ENCODE measurements around the gene TRIM26. TPM values are rescaled to one million over a fixed set of nuclear protein-coding genes. Genes with fewer than 3 reads are reported as not detected.
"Not testable (repeated sequence)": the region's sequence is repeated elsewhere in the genome, so short reads cannot be mapped to it uniquely, and the experiment has no call there.

The TRIM26 gene
- total RNA-seq, 1 experiment from 2014 or later = 56.4 TPM

- Histone ChIP-seq H3K4me1 (replicated peaks) (peaks cover 18% of the 10 kb centered on the region), H3K27me3 (replicated peaks) (no peaks in the 10 kb centered on the region), H3K4me3 (no peak overlapping the region), H3K27ac (no peak overlapping the region), H3K9me3 (replicated peaks) (no peaks in the 10 kb centered on the region), H3K36me3 (no peaks in the 10 kb centered on the region)
- no peak for DNase-seq (ENCODE audit: low read depth in 1 of 2, low spot score in 2 of 2)
Observed at GRCh38 chr6:30150671-30151395, 62.4 kb downstream of the TRIM26 start.

- Histone ChIP-seq H3K9me3 (replicated peaks) (no peaks in the 10 kb centered on the region), H3K4me3 (no peak overlapping the region), H3K4me1 (replicated peaks) (peaks cover 10% of the 10 kb centered on the region), H3K36me3 (no peaks in the 10 kb centered on the region), H3K27ac (no peak overlapping the region), H3K27me3 (replicated peaks) (peaks cover 6% of the 10 kb centered on the region; the same call in 1 of the 2 replicates)
- DNase-seq (ENCODE audit: low read depth in 1 of 2, low spot score in 2 of 2) = no peak
Observed at GRCh38 chr6:30149858-30150550, 63.2 kb downstream of the TRIM26 start.

DNA sequence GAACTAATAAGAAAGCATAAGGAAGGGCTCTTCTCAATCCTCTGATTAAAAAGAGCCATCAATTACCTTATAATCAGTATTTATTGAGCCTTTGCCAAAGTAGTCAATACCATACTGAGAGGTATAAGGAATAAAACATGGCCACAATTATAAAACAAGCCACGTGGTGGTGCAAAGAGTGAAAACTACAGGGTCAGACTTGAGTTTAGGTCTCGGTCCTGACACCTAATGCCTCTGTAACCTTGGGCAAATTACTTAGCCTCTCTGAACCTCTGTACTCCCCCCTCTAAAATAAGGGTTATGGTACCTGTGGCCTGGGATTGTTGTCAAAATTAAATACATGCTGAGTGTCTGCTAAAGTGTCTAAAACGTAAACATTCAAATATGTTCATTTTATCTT lies 64.0 kb downstream of the TRIM26 start:
- Histone ChIP-seq H3K4me3 (no peak overlapping the region), H3K36me3 (no peaks in the 10 kb centered on the region), H3K27ac (no peak overlapping the region), H3K9me3 (replicated peaks) (no peaks in the 10 kb centered on the region), H3K4me1 (replicated peaks) (peaks cover 2% of the 10 kb centered on the region), H3K27me3 (replicated peaks) (peaks cover 14% of the 10 kb centered on the region; the same call in 1 of the 2 replicates)
- DNase-seq (ENCODE audit: low read depth in 1 of 2, low spot score in 2 of 2) = no peak

DNA sequence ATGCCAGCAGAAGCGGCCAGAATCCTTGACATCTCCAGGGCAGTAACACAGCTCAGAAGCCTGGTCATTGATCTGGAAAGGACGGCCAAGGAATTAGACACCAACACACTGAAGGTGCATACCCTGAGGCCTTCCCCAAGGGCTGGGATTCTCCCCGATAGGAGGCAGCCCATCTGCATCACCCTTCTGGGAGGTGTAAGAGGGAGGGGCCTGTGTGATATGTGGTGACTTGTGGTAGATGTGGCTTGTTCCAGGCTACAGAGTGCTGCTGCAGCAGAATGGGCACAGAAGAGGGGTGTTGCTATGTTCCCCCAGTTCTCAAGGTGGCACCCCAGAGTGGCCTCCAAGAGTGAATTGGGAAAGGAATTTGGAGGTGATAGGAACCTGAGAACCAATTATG lies 66.1 kb downstream of the TRIM26 start:
- DNase-seq (ENCODE audit: low read depth in 1 of 2, low spot score in 2 of 2) = no peak
- Histone ChIP-seq H3K9me3 (replicated peaks) (no peaks in the 10 kb centered on the region), H3K36me3 (no peaks in the 10 kb centered on the region), H3K27ac (no peak overlapping the region), H3K4me3 (no peak overlapping the region), H3K4me1 (replicated peaks) (no peaks in the 10 kb centered on the region), H3K27me3 (replicated peaks) (peaks cover 25% of the 10 kb centered on the region)

DNA sequence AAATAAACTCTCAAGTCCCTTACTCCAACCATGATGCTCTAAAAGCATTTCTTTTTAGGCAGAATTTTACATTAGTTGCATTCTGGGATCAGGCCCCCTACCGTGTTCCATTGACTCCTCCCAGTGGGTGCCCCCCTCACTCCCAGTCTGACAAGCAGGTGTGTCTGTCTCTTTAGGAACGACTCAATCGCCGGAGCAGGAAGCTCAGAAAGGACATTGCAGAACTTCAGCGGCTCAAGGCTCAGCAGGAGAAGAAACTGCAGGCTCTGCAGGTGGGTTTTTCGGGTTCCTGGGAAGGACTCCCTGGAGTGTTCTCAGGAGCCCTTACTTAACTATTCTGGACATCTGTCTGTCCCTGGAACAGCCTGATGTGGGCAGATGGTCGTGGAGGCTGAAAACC lies 67.4 kb downstream of the TRIM26 start:
- Histone ChIP-seq H3K27me3 (replicated peaks) (peaks cover 32% of the 10 kb centered on the region), H3K36me3 (no peaks in the 10 kb centered on the region), H3K9me3 (replicated peaks) (no peaks in the 10 kb centered on the region), H3K4me1 (replicated peaks) (no peaks in the 10 kb centered on the region), H3K4me3 (no peak overlapping the region), H3K27ac (no peak overlapping the region)
- no peak for DNase-seq (ENCODE audit: low read depth in 1 of 2, low spot score in 2 of 2)

GRCh38 chr6:30144811-30145210 lies 68.4 kb downstream of the TRIM26 start:
- H3K27me3 ChIP-seq (replicated peaks) = peaks cover 32% of the 10 kb centered on the region
- no peak overlapping the region for H3K4me3 ChIP-seq
- no peaks in the 10 kb centered on the region for H3K9me3 ChIP-seq (replicated peaks)
- no peak overlapping the region for H3K27ac ChIP-seq
- no peaks in the 10 kb centered on the region for H3K36me3 ChIP-seq
- no peaks in the 10 kb centered on the region for H3K4me1 ChIP-seq (replicated peaks)
- no peak for DNase-seq (ENCODE audit: low read depth in 1 of 2, low spot score in 2 of 2)

GRCh38 chr6:30143780-30144179 lies 69.4 kb downstream of the TRIM26 start:
- no peak for DNase-seq (ENCODE audit: low read depth in 1 of 2, low spot score in 2 of 2)
- H3K27ac ChIP-seq = no peak overlapping the region
- no peaks in the 10 kb centered on the region for H3K4me1 ChIP-seq (replicated peaks)
- no peaks in the 10 kb centered on the region for H3K9me3 ChIP-seq (replicated peaks)
- H3K4me3 ChIP-seq = no peak overlapping the region
- no peaks in the 10 kb centered on the region for H3K36me3 ChIP-seq
- H3K27me3 ChIP-seq (replicated peaks) = peaks cover 32% of the 10 kb centered on the region

DNA sequence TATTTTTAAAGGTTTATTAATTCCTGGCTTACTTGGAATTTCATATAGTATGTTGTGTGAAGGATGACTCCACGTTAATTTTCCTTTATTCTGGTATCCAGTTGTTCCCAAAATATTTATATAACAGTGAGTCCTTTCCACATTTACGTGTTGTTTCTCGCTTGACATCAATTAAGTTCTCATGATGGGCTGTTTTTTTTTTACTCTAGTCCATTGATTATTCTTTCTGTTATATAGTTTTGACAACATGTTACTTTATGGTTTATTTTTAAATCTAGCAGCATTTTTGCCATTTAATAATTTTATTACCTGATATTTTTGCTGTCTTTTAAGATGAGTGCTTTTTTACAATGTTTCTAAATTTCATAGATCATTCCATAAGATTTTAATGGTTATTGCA lies 70.5 kb downstream of the TRIM26 start:
- H3K9me3 ChIP-seq (replicated peaks) = no peaks in the 10 kb centered on the region
- H3K27me3 ChIP-seq (replicated peaks) = peaks cover 36% of the 10 kb centered on the region
- DNase-seq (ENCODE audit: low read depth in 1 of 2, low spot score in 2 of 2) = no peak

GRCh38 chr6:30140240-30140639 lies 73.0 kb downstream of the TRIM26 start:
- H3K27me3 ChIP-seq (replicated peaks) = peaks cover 44% of the 10 kb centered on the region
- H3K27ac ChIP-seq; H3K36me3 ChIP-seq; H3K4me1 ChIP-seq (replicated peaks); H3K9me3 ChIP-seq (replicated peaks); H3K4me3 ChIP-seq; DNase-seq (ENCODE audit: low read depth in 1 of 2, low spot score in 2 of 2): not testable (repeated sequence)

More for the DNA sequence above, 70.5 kb downstream of the TRIM26 start:
- H3K36me3 ChIP-seq = no peaks in the 10 kb centered on the region
- H3K4me3 ChIP-seq = no peak overlapping the region
- no peak overlapping the region for H3K27ac ChIP-seq
- H3K4me1 ChIP-seq (replicated peaks) = no peaks in the 10 kb centered on the region

DNA sequence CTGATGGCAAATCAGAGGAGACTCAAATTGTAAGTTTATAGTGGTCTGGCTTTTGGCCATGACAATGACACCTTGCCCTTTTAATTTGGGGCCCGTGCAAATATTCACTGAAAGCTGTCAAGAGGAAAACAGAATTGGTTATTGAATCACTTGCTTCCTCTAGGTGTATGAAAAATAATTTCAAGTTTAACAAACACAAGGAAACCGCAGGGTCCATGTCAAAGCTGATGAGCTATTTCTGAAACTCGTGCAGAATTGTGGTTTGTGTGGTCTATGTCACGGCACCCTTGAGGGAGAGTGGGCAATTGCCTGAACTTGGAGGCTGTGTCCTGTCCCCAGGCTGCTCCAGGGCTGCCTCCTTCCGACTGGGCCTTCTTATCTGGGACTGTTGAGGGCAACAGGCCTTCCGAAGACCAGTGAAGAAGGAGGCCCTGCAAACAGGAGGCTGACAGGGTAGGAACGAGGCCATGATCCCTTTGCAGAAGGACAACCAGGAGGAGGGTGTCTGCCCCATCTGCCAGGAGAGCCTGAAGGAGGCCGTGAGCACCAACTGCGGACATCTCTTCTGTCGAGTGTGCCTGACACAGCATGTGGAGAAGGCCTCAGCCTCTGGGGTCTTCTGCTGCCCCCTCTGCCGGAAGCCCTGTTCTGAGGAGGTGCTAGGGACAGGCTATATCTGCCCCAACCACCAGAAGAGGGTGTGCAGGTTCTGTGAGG lies 76.5 kb downstream of the TRIM26 start:
- peaks cover 39% of the 10 kb centered on the region for H3K27me3 ChIP-seq (replicated peaks)
- H3K27ac ChIP-seq = no peak overlapping the region
- H3K4me1 ChIP-seq (replicated peaks) = no peaks in the 10 kb centered on the region
- DNase-seq (ENCODE audit: low read depth in 1 of 2, low spot score in 2 of 2) = no peak
- no peaks in the 10 kb centered on the region for H3K36me3 ChIP-seq
- H3K4me3 ChIP-seq = no peak overlapping the region
- H3K9me3 ChIP-seq (replicated peaks) = no peaks in the 10 kb centered on the region; the same call in 1 of the 2 replicates

GRCh38 chr6:30135757-30136156 lies 77.4 kb downstream of the TRIM26 start, which contains the start of gene TRIM40:
TRIM40 (plus strand) TSS chr6:30136140; CDS start chr6:30137037, 897 bp downstream.
- H3K27me3 ChIP-seq (replicated peaks) = peaks cover 35% of the 10 kb centered on the region

GRCh38 chr6:30135147-30135546 lies 78.1 kb downstream of the TRIM26 start:
- peaks cover 38% of the 10 kb centered on the region for H3K27me3 ChIP-seq (replicated peaks)
- H3K9me3 ChIP-seq (replicated peaks) = no peaks in the 10 kb centered on the region; the same call in 1 of the 2 replicates
- H3K36me3 ChIP-seq = no peaks in the 10 kb centered on the region
- no peak for DNase-seq (ENCODE audit: low read depth in 1 of 2, low spot score in 2 of 2)
- peaks cover 3% of the 10 kb centered on the region; the same call in 1 of the 2 replicates for H3K4me1 ChIP-seq (replicated peaks)
- H3K4me3 ChIP-seq = no peak overlapping the region
- H3K27ac ChIP-seq = no peak overlapping the region

More at GRCh38 chr6:30135757-30136156, 77.4 kb downstream of the TRIM26 start, which contains the start of gene TRIM40:
- Histone ChIP-seq H3K4me3 (no peak within 1 kb of the TSS), H3K27ac (no peak within 1 kb of the TSS), H3K36me3 (no peaks in the 10 kb centered on the region), H3K4me1 (replicated peaks) (peaks cover 2% of the 10 kb centered on the region; the same call in 1 of the 2 replicates), H3K9me3 (replicated peaks) (no peaks in the 10 kb centered on the region; the same call in 1 of the 2 replicates)
- DNase-seq (ENCODE audit: low read depth in 1 of 2, low spot score in 2 of 2) = no peak
